ENCODE results near the gene CSNK1G3. TPM values are rescaled to one million over a fixed set of nuclear protein-coding genes. Genes with fewer than 3 reads are reported as not detected.

The CSNK1G3 gene
- total and polyA plus RNA-seq, 2 experiments from 2014 or later, result 19.6 to 65.1 TPM

DNA sequence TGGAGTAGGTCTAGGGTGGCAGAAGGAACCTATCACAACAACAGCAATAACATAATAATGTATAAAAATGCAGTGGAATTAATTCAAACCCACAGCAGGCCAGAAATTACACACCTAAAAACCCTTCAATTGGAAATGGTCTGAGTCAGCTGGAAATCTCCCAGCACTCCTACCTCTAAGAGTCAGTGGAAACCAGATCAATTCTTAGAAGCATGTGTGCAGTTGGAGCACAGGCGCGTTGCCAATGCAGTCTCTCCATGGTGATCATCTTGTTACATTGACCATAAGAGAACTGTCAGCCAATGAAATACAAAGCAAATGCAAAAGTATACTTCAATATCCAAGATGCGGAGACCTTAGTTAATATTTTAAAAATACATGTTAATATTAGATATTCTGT lies 15.1 kb upstream of the CSNK1G3 start:
- Histone ChIP-seq H4K20me1 (replicated peaks; ENCODE audit: insufficient read depth) (no peaks in the 10 kb centered on the region), H3F3A (replicated peaks; ENCODE audit: low read depth) (no peaks in the 10 kb centered on the region), H3K4me2 (no peak overlapping the region), H3K4me3 (no peak overlapping the region), H2AFZ (no peak overlapping the region), H3K9me2 (ENCODE audit: insufficient read depth) (no peaks in the 10 kb centered on the region), H3K27me3 (ENCODE audit: insufficient read depth) (no peaks in the 10 kb centered on the region), H3K79me2 (replicated peaks; ENCODE audit: insufficient read depth) (no peaks in the 10 kb centered on the region), H3K36me3 (ENCODE audit: insufficient read depth) (no peaks in the 10 kb centered on the region), H3K4me1 (ENCODE audit: insufficient read depth) (0 out of 2 replicates have a peak, but pooled peaks cover 8% of the 10 kb centered on the region), H3K27ac (ENCODE audit: low read depth) (no peak overlapping the region)
- Mint-ChIP-seq H3K36me3 (ENCODE audit: low read depth) (no peaks in the 10 kb centered on the region), H3K27me3 (ENCODE audit: insufficient read depth, low read depth, poor library complexity) (peaks cover 3% of the 10 kb centered on the region), H3K4me3 (no peak overlapping the region), H3K9me3 (no peaks in the 10 kb centered on the region), H3K4me1 (peaks cover 10% of the 10 kb centered on the region; the same call in 2 of the 3 replicates), H3K27ac (no peak overlapping the region)
- TF ChIP-seq ZNF331 (CRISPR knock-in tag; IDR thresholded peaks at IDR 0.05; ENCODE audit: low read depth) (no peak), ZNF114 (CRISPR knock-in tag; IDR thresholded peaks at IDR 0.05) (no peak), ETS1 (IDR thresholded peaks at IDR 0.05) (no peak), JUNB (IDR thresholded peaks at IDR 0.05; ENCODE audit: unreplicated experiment) (no peak), STAT1 (IDR thresholded peaks at IDR 0.05; ENCODE audit: unreplicated experiment) (no peak), CREB1 (CRISPR knock-in tag; IDR thresholded peaks at IDR 0.05; ENCODE audit: low read depth) (no peak), REST (IDR thresholded peaks at IDR 0.05; ENCODE audit: unreplicated experiment) (no peak), ZNF462 (CRISPR knock-in tag; IDR thresholded peaks at IDR 0.05) (no peak), EZH2phosphoT487 (IDR thresholded peaks at IDR 0.05; ENCODE audit: unreplicated experiment) (no peak), EZH2 (IDR thresholded peaks at IDR 0.05; ENCODE audit: low read depth, unreplicated experiment) (no peak), POLR2AphosphoS5 (IDR thresholded peaks at IDR 0.05; ENCODE audit: low read depth) (no peak), NANOG (IDR thresholded peaks at IDR 0.05; ENCODE audit: borderline replicate concordance) (no peak)
- TF ChIP-seq, protein P1, sequence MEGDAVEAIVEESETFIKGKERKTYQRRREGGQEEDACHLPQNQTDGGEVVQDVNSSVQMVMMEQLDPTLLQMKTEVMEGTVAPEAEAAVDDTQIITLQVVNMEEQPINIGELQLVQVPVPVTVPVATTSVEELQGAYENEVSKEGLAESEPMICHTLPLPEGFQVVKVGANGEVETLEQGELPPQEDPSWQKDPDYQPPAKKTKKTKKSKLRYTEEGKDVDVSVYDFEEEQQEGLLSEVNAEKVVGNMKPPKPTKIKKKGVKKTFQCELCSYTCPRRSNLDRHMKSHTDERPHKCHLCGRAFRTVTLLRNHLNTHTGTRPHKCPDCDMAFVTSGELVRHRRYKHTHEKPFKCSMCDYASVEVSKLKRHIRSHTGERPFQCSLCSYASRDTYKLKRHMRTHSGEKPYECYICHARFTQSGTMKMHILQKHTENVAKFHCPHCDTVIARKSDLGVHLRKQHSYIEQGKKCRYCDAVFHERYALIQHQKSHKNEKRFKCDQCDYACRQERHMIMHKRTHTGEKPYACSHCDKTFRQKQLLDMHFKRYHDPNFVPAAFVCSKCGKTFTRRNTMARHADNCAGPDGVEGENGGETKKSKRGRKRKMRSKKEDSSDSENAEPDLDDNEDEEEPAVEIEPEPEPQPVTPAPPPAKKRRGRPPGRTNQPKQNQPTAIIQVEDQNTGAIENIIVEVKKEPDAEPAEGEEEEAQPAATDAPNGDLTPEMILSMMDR (conservative IDR thresholded peaks at IDR 0.05; ENCODE audit: low read depth in 2 of 2), result no peak
- ATAC-seq (no peak), DNase-seq (ENCODE audit: low spot score) (no peak)
